HG02642 (cell line): ENCODE data around the gene ARL11.

ENCODE experiments used
- ATAC-seq: cut with Tn5 transposase; IDR thresholded peaks from one replicate; pipeline ENCODE4 v1.9.1; 2021; ENCODE audit warnings: mild to moderate bottlenecking; ENCODE audit not compliant: unreplicated experiment, poor library complexity

The ARL11 gene

DNA sequence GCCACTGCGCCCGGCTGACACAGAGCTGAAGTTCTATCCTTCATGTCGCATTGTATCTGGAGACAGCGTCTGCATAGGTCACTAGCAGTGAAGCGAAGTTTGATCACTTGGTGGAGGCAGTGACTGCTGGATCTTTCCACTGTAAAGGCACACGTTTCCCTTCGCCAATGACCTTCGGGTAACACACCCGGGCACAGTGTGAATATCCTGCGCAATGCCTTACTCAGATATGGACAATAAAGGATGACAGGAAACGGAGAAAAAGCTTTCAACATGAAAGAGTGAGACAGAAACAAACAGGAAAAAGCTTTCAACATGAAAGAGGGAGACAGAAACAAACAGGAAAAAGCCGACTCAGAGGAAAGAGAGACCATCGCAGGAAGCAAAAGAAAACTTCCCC lies 17.1 kb downstream of the ARL11 start:
- ATAC-seq = no peak

DNA sequence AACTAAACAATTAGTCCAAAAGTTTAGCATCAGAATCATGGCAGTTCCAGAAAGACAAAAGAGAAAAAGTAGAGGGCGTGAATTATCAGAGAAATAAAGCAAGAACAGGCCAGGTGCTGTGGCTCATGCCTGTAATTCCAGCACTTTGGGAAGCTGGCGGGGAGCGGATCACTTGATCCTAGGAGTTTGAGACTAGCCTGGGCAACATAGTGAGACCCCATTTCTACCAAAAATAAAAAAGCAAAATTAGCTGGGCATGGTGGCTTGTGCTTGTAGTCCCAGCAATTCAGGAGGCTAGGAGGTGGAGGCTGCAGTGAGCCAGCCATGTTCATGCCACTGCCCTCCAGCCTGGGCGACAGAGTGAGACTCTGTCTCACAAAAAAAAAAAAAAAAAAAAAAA lies 18.4 kb downstream of the ARL11 start:
- ATAC-seq = no peak

- ATAC-seq = no peak
These were observed 21.1 kb downstream of the ARL11 start for GRCh38 chr13:49649244-49649962.

GRCh38 chr13:49649963-49650312 lies 21.6 kb downstream of the ARL11 start:
- ATAC-seq = no peak

GRCh38 chr13:49651570-49652354 lies 23.5 kb downstream of the ARL11 start:
- ATAC-seq = no peak

DNA sequence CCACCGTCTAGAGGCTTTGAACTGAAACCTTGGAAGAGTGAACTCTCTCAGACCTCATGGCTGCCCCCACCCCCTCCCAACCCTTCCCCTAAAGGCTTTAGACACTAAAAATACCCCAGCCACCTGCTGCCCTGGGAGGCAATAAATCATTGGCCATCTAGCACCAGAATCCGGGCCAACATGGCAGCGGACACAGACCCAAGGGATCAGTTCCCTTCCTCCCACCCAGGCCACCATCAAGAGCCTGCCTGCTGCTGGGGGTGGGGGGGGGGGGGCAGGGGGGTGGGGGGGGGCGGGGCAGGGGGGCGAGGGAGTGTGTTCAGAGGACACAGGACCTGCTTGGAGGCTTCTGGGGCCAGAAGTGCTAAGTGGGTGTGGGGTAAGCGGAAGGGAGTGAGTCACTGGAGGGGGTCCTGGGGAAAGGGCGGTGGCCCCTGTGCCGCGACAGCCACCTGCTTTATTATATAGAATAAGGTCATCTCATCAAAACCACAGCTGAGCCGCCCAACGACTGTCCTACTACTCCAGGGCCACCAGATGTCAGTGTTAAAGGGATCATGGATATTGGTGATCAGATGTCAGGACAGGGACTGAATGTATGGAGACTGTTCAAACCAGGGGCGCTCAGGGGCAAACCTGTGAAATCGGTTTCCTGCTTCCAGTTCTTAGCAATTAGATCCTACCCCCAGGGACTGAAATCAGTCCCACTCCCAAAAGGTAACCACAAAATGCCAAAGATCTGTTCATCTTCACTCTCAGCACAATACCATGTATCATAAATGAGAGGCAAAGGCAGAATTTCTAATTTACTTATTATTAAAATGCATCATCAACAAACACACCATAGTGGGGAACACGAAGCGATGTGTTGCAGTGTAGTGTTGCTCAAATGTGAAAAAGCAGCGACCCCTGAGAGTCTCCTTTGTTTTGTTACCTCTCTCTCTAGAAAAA lies 24.3 kb downstream of the ARL11 start:
- no peak for ATAC-seq

GRCh38 chr13:49653478-49653877 lies 25.2 kb downstream of the ARL11 start:
- ATAC-seq = no peak

DNA sequence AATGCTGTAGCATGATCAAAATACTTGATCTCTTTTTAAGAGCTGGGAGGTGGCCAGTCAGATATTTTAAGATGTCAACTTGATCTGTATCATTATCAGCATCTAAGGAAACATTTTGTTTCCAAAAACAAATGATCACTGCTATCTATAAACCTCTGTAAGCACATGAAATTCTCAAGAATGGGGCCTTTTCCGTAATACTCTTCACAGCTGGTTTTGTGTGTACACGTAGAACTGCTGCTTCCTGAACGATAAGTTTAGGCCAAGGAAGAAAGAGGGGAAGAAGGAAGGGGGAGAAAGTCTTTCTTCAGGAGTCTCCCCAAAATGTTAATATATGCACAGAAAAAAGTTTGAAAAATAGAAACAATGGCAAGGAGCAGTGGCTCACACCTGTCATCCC lies 25.7 kb downstream of the ARL11 start:
- no peak for ATAC-seq

DNA sequence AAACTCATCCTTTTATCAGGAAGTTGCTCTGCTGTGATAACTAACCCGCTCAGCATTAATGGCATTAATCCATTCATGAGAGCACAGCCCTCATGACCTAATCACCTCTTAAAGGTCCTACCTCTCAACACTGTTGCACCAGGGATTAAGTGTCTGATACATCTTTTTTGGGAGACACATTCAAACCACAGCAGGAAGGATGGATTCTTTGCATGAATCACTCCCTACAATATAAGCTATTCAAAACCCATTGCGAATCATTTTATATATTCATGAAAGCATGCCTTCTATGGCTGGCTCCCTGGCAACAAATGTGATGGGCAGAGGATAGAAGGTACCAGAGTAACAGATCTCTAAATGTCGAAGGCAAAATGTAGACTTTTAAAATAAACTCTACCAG lies 27.6 kb downstream of the ARL11 start:
- ATAC-seq = no peak

DNA sequence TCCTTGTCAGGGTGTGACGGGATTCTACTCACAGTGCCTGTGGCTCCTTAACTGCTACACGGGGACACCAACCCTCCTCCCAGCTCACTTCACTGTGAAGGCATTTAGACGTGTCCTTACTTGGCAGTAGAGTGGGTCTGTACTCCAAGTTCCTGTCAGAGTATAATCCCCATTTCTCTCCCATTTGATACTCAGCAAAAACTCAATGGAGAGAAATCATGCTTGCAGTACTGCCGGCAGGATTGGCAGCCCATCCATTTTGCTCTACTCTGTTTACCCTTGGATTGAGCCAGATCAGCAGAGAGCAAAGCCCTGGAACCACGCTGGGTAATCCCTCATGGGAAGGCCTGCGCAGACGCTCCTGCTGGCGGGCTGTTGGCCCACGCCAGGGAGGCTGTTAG lies 28.9 kb downstream of the ARL11 start:
- no peak for ATAC-seq

GRCh38 chr13:49664606-49665005 lies 36.3 kb downstream of the ARL11 start:
- ATAC-seq = no peak

- no peak for ATAC-seq
These were observed 39.5 kb downstream of the ARL11 start for GRCh38 chr13:49667773-49668172.

DNA sequence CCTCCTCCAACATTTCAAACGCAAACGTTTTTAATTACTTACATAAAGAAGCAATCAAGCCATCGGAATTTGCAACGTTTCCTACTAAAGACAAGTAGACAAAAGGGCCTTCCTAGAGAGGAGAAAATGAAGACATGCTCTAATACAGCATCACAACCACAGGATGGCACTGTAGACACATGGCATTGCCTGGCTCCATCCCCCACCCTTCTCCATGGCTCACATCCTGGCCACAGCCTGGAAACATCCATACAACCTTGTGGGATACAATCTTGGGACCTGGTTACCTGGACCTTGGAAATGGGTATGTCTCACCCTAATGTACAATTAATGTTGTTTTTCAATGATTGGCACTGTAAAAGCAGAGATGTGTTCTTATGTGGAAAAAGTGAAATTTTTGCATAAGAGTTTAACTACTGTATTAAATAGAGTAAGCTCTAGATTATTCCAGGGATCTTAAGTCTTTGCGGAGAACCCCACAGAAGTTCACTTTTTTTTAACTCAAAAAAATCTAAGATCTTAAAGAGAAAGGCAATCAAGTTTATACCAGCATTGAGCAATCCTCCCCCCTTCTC lies 41.5 kb downstream of the ARL11 start:
- no peak for ATAC-seq

GRCh38 chr13:49670828-49671227 lies 42.5 kb downstream of the ARL11 start:
- ATAC-seq = no peak

GRCh38 chr13:49676581-49677298 lies 48.4 kb downstream of the ARL11 start:
- no peak for ATAC-seq

DNA sequence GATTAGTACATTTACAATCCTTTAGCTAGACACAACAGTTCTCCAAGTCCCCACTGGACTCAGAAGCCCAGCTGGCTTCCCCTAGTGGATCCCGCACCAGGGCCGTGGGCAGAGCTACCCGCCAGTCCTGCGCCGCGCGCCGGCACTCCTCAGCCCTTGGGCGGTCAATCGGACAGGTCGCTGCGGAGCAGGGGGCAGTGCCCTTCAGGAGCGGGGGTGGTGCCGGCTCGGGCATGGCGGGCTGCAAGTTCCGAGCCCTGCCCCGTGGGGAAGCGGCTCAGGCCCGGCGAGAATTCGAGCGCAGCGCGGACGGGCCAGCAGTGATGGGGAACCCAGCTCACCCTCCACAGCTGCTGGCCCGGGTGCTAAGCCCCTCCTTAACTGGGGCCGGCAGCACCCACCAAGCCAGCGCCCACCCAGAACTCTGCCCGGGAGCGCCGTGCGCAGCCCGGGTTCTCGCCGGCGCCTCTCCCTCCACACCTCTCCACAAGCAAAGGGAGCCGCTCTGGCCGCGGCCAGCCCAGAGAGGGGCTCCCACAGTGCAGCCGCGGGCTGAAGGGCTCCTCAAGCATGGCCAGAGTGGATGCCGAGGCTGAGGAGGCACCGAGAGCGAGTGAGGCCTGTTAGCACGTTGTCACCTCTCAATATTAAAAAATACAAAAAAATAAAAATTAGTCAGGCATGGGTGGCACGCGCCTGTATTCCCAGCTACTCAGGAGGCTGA lies 50.0 kb downstream of the ARL11 start:
- ATAC-seq = no peak

DNA sequence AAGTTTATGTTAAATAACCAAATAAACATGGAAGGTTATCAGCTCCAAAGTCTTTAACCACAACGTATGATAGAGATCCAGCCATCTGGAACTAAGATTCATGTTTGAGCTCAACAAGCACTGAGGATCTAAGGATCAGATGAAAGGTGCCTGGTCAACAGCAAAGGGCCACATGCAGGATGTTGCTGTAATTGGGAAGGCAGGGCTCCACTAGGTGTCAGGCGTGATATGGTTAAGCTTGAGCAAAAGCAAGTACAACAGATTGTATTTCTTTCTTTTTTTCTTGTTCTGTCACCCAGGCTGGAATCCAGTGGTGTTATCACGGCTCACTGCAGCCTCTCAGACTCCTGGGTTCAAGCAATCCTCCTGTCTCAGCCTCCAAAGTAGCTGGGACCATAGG lies 50.9 kb downstream of the ARL11 start:
- ATAC-seq = no peak

- ATAC-seq = no peak
These were observed 53.6 kb downstream of the ARL11 start for GRCh38 chr13:49681842-49682435.
